MCF 10A (cell line): ENCODE results near the gene CCM2L. TPM values are rescaled to one million over a fixed set of nuclear protein-coding genes. Genes with fewer than 3 reads are reported as not detected.

Source experiments
- BruUV-seq: library from RNA; stranded (reverse); fragments of 400-500 nt; replicated peaks from 2 replicates; lab custom pipeline; 2021; lab: Mats Ljungman, UMichigan
- CTCF ChIA-PET: fragments of 300-600 bp; sonication (Branson Sonifier 250); formaldehyde crosslinking; extraction: SDS; loops from one replicate; lab custom pipeline; 2021; ENCODE audit warnings: antibody characterized with exemption, inconsistent platforms; lab: Yijun Ruan, JAX
- POLR2A ChIA-PET: fragments of 300-600, 350-650 bp; sonication (Branson Sonifier 250); formaldehyde crosslinking; extraction: SDS; loops from one replicate; lab custom pipeline; 2020; ENCODE audit warnings: antibody characterized with exemption, inconsistent platforms; lab: Yijun Ruan, JAX
- DNase-seq: peaks from one replicate; pipeline ENCODE4 v3.0.0-alpha.2; 2018; ENCODE audit not compliant: unreplicated experiment
- H3K27ac Mint-ChIP-seq: one replicate; pipeline ENCODE4 v1.8.0; 2022; ENCODE audit warnings: mild to moderate bottlenecking, low read depth, mixed read lengths; ENCODE audit not compliant: unreplicated experiment
- H3K27me3 Mint-ChIP-seq: one replicate; pipeline ENCODE4 v1.8.0; 2022; ENCODE audit warnings: mixed read lengths; ENCODE audit not compliant: insufficient read depth, unreplicated experiment
- H3K36me3 Mint-ChIP-seq: one replicate; pipeline ENCODE4 v1.8.0; 2022; ENCODE audit warnings: mild to moderate bottlenecking, moderate library complexity, mixed read lengths; ENCODE audit not compliant: insufficient read depth, unreplicated experiment
- H3K4me1 Mint-ChIP-seq: one replicate; pipeline ENCODE4 v1.8.0; 2022; ENCODE audit warnings: mixed read lengths; ENCODE audit not compliant: insufficient read depth, unreplicated experiment
- H3K4me3 Mint-ChIP-seq: one replicate; pipeline ENCODE4 v1.8.0; 2022; ENCODE audit warnings: mild to moderate bottlenecking, moderate library complexity, mixed read lengths; ENCODE audit not compliant: unreplicated experiment
- H3K9me3 Mint-ChIP-seq: one replicate; pipeline ENCODE4 v1.8.0; 2022; ENCODE audit warnings: mixed read lengths; ENCODE audit not compliant: unreplicated experiment
- CTCF ChIP-seq: fragments of 200-600 bp; IDR thresholded peaks from one replicate; pipeline ENCODE4 v1.8.0; 2022; ENCODE audit warnings: antibody characterized with exemption, mild to moderate bottlenecking; ENCODE audit not compliant: unreplicated experiment
- intact Hi-C: fragments of 100-400 bp; cut with micrococcal nuclease; formaldehyde crosslinking; loops from 2 replicates; pipeline ENCODE4 v1.14.1; 2022
- total RNA-seq: library from RNA; stranded (reverse); gene quantifications from 2 replicates; pipeline ENCODE4 v1.2.3, GENCODE V29; 2022

Gene CCM2L
- total RNA-seq, 1 experiment from 2014 or later: not detected

- no peak for TF ChIP-seq CTCF
- no peaks in the 10 kb centered on the region for H3K36me3 Mint-ChIP-seq
- no TSS peak for BruUV-seq
- no peak overlapping the region for H3K4me3 Mint-ChIP-seq
- H3K27ac Mint-ChIP-seq: no peak overlapping the region
- intact Hi-C loops: no loop called here
- DNase-seq: no peak
- ChIA-PET POLR2A (interaction anchor here (0.6 kb wide), 1 partner anchor 25 kb away, joined by 3 read pairs; no protein-coding TSS in a partner anchor), CTCF (interaction anchor here (0.9 to 1.9 kb wide), 2 partner anchors 39 to 43 kb away, joined by 3 to 6 read pairs; no protein-coding TSS in a partner anchor)
- H3K9me3 Mint-ChIP-seq: no peaks in the 10 kb centered on the region
- peaks cover 19% of the 10 kb centered on the region for H3K27me3 Mint-ChIP-seq
- H3K4me1 Mint-ChIP-seq: no peaks in the 10 kb centered on the region
Measured at GRCh38 chr20:31988430-31989015, 21.7 kb upstream of the CCM2L start.

- POLR2A ChIA-PET: interaction anchor here (0.6 kb wide), 1 partner anchor 24 kb away, joined by 3 read pairs; no protein-coding TSS in a partner anchor
- no peaks in the 10 kb centered on the region for H3K9me3 Mint-ChIP-seq
- no peak for TF ChIP-seq CTCF
- DNase-seq: no peak
- intact Hi-C loops: no loop called here
- CTCF ChIA-PET: interaction anchor here (1.9 kb wide), 1 partner anchor 38 kb away, joined by 6 read pairs; no protein-coding TSS in a partner anchor
- H3K4me3 Mint-ChIP-seq: no peak overlapping the region
- BruUV-seq: no TSS peak
- no peaks in the 10 kb centered on the region for H3K4me1 Mint-ChIP-seq
- H3K36me3 Mint-ChIP-seq: no peaks in the 10 kb centered on the region
- H3K27ac Mint-ChIP-seq: no peak overlapping the region
- peaks cover 26% of the 10 kb centered on the region for H3K27me3 Mint-ChIP-seq
Measured at GRCh38 chr20:31989030-31989645, 21.1 kb upstream of the CCM2L start.

- no peak for TF ChIP-seq CTCF
- no peaks in the 10 kb centered on the region for H3K4me1 Mint-ChIP-seq
- no peak for DNase-seq
- H3K27ac Mint-ChIP-seq: no peak overlapping the region
- H3K4me3 Mint-ChIP-seq: no peak overlapping the region
- H3K9me3 Mint-ChIP-seq: no peaks in the 10 kb centered on the region
- H3K36me3 Mint-ChIP-seq: no peaks in the 10 kb centered on the region
- H3K27me3 Mint-ChIP-seq: peaks cover 36% of the 10 kb centered on the region
- intact Hi-C loops: no loop called here
- ChIA-PET POLR2A (no interaction called here), CTCF (interaction anchor here (0.6 to 1.7 kb wide), 6 partner anchors 16 to 487 kb away, joined by 3 to 10 read pairs (median 4); partner anchors contain the start of gene CCM2L)
- no TSS peak for BruUV-seq
Measured at GRCh38 chr20:31990641-31991338, 19.4 kb upstream of the CCM2L start.

- Mint-ChIP-seq H3K36me3 (no peaks in the 10 kb centered on the region), H3K27me3 (peaks cover 42% of the 10 kb centered on the region), H3K27ac (no peak overlapping the region), H3K4me3 (no peak overlapping the region), H3K9me3 (no peaks in the 10 kb centered on the region), H3K4me1 (no peaks in the 10 kb centered on the region)
- POLR2A ChIA-PET: no interaction called here
- no peak for TF ChIP-seq CTCF
- intact Hi-C loops: no loop called here
- CTCF ChIA-PET: interaction anchor here (0.7 to 1.7 kb wide), 3 partner anchors 16 to 487 kb away, joined by 5 to 10 read pairs (median 5); no protein-coding TSS in a partner anchor
- no peak for DNase-seq
- no TSS peak for BruUV-seq
Measured at GRCh38 chr20:31991339-31991705, 18.9 kb upstream of the CCM2L start.
